ENCODE results near the gene NUP133. TPM values are rescaled to one million over a fixed set of nuclear protein-coding genes. Genes with fewer than 3 reads are reported as not detected.

NUP133 gene
- total RNA-seq, 4 donors from 2014 or later = 21.9 to 31.6 (median 26.9) TPM

- 75 to 80% methylated on average over 8 of the region's 8 CpGs for WGBS, 2 donors
- DNase-seq (ENCODE audit: low spot score in 2 of 2) = no peak
- intact Hi-C loops (cut with DNase I; ENCODE audit: low total_unique reads) = no loop called here
- no peak overlapping the region for H3K4me3 ChIP-seq (ENCODE audit: low read depth, poor library complexity, severe bottlenecking)
- TF ChIP-seq, protein P1, sequence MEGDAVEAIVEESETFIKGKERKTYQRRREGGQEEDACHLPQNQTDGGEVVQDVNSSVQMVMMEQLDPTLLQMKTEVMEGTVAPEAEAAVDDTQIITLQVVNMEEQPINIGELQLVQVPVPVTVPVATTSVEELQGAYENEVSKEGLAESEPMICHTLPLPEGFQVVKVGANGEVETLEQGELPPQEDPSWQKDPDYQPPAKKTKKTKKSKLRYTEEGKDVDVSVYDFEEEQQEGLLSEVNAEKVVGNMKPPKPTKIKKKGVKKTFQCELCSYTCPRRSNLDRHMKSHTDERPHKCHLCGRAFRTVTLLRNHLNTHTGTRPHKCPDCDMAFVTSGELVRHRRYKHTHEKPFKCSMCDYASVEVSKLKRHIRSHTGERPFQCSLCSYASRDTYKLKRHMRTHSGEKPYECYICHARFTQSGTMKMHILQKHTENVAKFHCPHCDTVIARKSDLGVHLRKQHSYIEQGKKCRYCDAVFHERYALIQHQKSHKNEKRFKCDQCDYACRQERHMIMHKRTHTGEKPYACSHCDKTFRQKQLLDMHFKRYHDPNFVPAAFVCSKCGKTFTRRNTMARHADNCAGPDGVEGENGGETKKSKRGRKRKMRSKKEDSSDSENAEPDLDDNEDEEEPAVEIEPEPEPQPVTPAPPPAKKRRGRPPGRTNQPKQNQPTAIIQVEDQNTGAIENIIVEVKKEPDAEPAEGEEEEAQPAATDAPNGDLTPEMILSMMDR (IDR thresholded peaks at IDR 0.05) = no peak
- TF ChIP-seq POLR2A (IDR thresholded peaks at IDR 0.05) = no peak
These were observed 1.5 kb downstream of the NUP133 start for GRCh38 chr1:229506633-229507032.

- no peak for TF ChIP-seq POLR2A (IDR thresholded peaks at IDR 0.05)
- TF ChIP-seq, protein P1 (IDR thresholded peaks at IDR 0.05) = no peak
- H3K4me3 ChIP-seq (ENCODE audit: low read depth, poor library complexity, severe bottlenecking) = no peak overlapping the region
- DNase-seq (ENCODE audit: low spot score in 2 of 2) = no peak
- 71 to 78% methylated on average over 2 of the region's 2 CpGs for WGBS, 2 donors
- intact Hi-C loops (cut with DNase I; ENCODE audit: low total_unique reads) = no loop called here
These were observed 12.4 kb downstream of the NUP133 start for GRCh38 chr1:229495782-229496181.

DNA sequence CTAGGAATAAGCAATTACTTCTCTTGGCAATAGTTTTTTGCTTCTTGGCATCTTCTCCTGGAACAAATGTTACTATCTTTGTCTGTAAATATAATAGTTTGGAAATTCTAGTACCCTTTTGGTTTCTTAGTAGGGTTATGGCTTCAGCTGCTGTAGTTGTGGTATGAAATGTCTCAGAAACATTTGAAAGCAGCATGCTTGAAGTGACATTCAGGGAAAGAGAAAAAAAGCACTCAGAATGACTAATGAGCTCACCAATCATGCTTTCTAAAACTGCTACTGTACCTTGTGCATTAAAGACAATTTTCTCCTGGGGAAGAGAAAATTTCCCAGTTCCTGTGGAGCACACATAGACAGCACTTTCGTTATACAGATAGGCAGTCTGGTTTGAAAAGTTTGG is 21.0 kb downstream of the NUP133 start:
- WGBS, 2 donors = 93 to 100% methylated on average over 1 of the region's 1 CpG
- TF ChIP-seq, protein P1 (IDR thresholded peaks at IDR 0.05) = no peak
- no peak for TF ChIP-seq POLR2A (IDR thresholded peaks at IDR 0.05)
- intact Hi-C loops (cut with DNase I; ENCODE audit: low total_unique reads) = loop anchor here (10.0 kb wide), 1 partner anchor 232 kb away; no protein-coding TSS in a partner anchor
- H3K4me3 ChIP-seq (ENCODE audit: low read depth, poor library complexity, severe bottlenecking) = no peak overlapping the region
- no peak for DNase-seq (ENCODE audit: low spot score in 2 of 2)

GRCh38 chr1:229485318-229485717 is 22.8 kb downstream of the NUP133 start:
- intact Hi-C loops (cut with DNase I; ENCODE audit: low total_unique reads) = loop anchor here (10.0 kb wide), 1 partner anchor 231 kb away; no protein-coding TSS in a partner anchor

GRCh38 chr1:229482511-229482910 is 25.6 kb downstream of the NUP133 start:
- 78 to 95% methylated on average over 5 of the region's 5 CpGs for WGBS, 2 donors

More at GRCh38 chr1:229485318-229485717, 22.8 kb downstream of the NUP133 start:
- DNase-seq (ENCODE audit: low spot score in 2 of 2) = no peak
- H3K4me3 ChIP-seq (ENCODE audit: low read depth, poor library complexity, severe bottlenecking) = no peak overlapping the region
- WGBS, 2 donors = 83 to 91% methylated on average over 1 of the region's 1 CpG
- TF ChIP-seq, protein P1 (IDR thresholded peaks at IDR 0.05) = no peak
- no peak for TF ChIP-seq POLR2A (IDR thresholded peaks at IDR 0.05)

More at GRCh38 chr1:229482511-229482910, 25.6 kb downstream of the NUP133 start:
- TF ChIP-seq POLR2A (IDR thresholded peaks at IDR 0.05) = no peak
- TF ChIP-seq, protein P1 (IDR thresholded peaks at IDR 0.05) = no peak
- no peak for DNase-seq (ENCODE audit: low spot score in 2 of 2)
- intact Hi-C loops (cut with DNase I; ENCODE audit: low total_unique reads) = loop anchor here (10.0 kb wide), 1 partner anchor 228 kb away; no protein-coding TSS in a partner anchor
- no peak overlapping the region for H3K4me3 ChIP-seq (ENCODE audit: low read depth, poor library complexity, severe bottlenecking)

All from lower leg skin (tissue), 4 donors.